Activated B cell treated with CpG ODN at 0.5 μM for 24 hours (primary cell): Measurements from ENCODE around the gene GIPC2. TPM values are rescaled to one million over a fixed set of nuclear protein-coding genes. Genes with fewer than 3 reads are reported as not detected.

ENCODE experiments used
- ATAC-seq: fragments of 200-7000 bp; cut with Tn5 transposase; one replicate; pipeline ENCODE4 v1.10.0; 2021; ENCODE audit warnings: low read depth, mild to moderate bottlenecking, moderate library complexity
- CTCF ChIA-PET: fragments of 350-600 bp; sonication (Branson Sonifier 250); formaldehyde crosslinking; loops from one replicate; lab custom pipeline; 2021; ENCODE audit warnings: antibody characterized with exemption; lab: Charles Lee
- POLR2A ChIA-PET: fragments of 350-600 bp; sonication (Branson Sonifier 250); formaldehyde crosslinking; loops from one replicate; lab custom pipeline; 2021; ENCODE audit warnings: antibody characterized with exemption; lab: Charles Lee
- DNase-seq: peaks from one replicate; pipeline ENCODE4 v3.0.0; 2022
- H3K27ac Mint-ChIP-seq: one replicate; pipeline ENCODE4 v1.8.0; 2020; ENCODE audit warnings: mixed read lengths
- H3K27me3 Mint-ChIP-seq: one replicate; pipeline ENCODE4 v1.8.0; 2021; ENCODE audit warnings: mixed read lengths
- H3K36me3 Mint-ChIP-seq: one replicate; pipeline ENCODE4 v1.8.0; 2021; ENCODE audit warnings: low read depth, mixed read lengths
- H3K4me1 Mint-ChIP-seq: one replicate; pipeline ENCODE4 v1.8.0; 2021; ENCODE audit warnings: mixed read lengths
- H3K4me3 Mint-ChIP-seq: one replicate; pipeline ENCODE4 v1.8.0; 2020; ENCODE audit warnings: mild to moderate bottlenecking, mixed read lengths
- H3K9me3 Mint-ChIP-seq: one replicate; pipeline ENCODE4 v1.8.0; 2020; ENCODE audit warnings: mixed read lengths
- intact Hi-C: fragments of 100-400 bp; cut with micrococcal nuclease; formaldehyde crosslinking; loops from one replicate; pipeline ENCODE4 v1.15.1; 2024
- total RNA-seq: library from RNA; stranded (reverse); gene quantifications from 2 replicates; pipeline ENCODE4 v1.2.3, GENCODE V29; 2022
- TF ChIP-seq, protein P1 (sequence below): fragments of 200-600 bp; IDR thresholded peaks from one replicate; pipeline ENCODE4 v1.8.0; 2022; ENCODE audit warnings: antibody characterized with exemption, mild to moderate bottlenecking

The GIPC2 gene
- total RNA-seq, 1 donor from 2014 or later: not detected

DNA sequence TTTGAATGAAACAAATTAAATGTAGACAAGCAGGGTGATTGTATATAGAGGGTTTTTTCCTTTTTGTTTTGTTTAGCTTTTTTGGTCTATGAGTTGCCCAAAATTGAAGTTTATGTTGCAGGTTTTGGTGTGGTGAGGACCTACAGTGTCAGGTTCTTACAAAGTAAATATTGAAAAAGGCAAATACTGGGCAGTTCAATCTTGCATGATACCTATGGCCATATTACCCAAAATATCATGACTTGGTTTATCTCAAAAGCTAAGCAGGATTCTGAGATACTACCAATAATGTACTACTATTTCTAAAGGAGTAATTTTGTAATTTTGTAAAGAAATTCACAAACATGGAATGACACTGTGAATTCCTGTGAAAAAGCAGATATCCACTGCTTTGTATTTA lies 39.2 kb upstream of the GIPC2 start:
- ChIA-PET POLR2A (interaction anchor here (1.2 to 7.2 kb wide), 2 partner anchors 28 to 324 kb away, joined by 6 to 355 read pairs; partner anchors contain the start of genes FUBP1 and ZZZ3), CTCF (no interaction called here)
- Mint-ChIP-seq H3K27me3 (peaks cover 2% of the 10 kb centered on the region), H3K27ac (no peak overlapping the region), H3K4me1 (peaks cover 51% of the 10 kb centered on the region), H3K4me3 (no peak overlapping the region), H3K9me3 (no peaks in the 10 kb centered on the region), H3K36me3 (peaks cover 7% of the 10 kb centered on the region)
- ATAC-seq (no peak), DNase-seq (no peak)
- intact Hi-C loops: loop anchor here (10.0 kb wide), 2 partner anchors 792 to 1932 kb away; partner anchors contain the start of genes PIGK and ST6GALNAC3
- TF ChIP-seq, protein P1, sequence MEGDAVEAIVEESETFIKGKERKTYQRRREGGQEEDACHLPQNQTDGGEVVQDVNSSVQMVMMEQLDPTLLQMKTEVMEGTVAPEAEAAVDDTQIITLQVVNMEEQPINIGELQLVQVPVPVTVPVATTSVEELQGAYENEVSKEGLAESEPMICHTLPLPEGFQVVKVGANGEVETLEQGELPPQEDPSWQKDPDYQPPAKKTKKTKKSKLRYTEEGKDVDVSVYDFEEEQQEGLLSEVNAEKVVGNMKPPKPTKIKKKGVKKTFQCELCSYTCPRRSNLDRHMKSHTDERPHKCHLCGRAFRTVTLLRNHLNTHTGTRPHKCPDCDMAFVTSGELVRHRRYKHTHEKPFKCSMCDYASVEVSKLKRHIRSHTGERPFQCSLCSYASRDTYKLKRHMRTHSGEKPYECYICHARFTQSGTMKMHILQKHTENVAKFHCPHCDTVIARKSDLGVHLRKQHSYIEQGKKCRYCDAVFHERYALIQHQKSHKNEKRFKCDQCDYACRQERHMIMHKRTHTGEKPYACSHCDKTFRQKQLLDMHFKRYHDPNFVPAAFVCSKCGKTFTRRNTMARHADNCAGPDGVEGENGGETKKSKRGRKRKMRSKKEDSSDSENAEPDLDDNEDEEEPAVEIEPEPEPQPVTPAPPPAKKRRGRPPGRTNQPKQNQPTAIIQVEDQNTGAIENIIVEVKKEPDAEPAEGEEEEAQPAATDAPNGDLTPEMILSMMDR: no peak

DNA sequence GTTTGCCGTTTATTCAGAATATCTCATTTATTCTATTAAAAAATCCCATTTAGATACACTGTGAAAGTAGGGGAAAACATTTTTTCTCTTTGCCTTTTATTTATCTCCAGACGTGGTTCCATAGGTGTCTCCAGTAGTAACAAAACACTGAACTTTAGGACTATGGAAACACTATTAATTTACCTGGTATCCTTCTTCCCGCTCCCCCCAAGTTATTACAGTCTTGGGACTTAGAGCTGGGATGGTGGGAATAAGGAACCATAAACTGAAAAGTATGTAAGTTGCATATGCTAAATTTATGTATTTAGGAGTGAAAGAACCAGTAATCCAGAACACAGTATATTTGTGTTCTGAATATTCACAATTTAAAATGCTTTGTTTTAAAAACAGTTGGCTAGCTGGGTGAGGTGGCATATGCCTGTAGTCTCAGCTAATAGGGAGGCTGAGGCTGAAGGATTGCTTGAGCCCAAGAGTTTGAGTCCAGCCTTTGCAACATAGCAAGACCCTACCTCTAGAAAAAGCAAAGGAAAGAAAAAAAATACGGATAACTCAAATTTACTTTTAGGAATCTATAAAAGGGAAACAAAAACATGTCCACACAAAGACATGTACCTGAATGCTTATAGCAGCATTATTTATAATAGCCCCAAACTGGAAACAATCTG lies 38.0 kb upstream of the GIPC2 start:
- intact Hi-C loops: loop anchor here (10.0 kb wide), 2 partner anchors 793 to 1933 kb away; partner anchors contain the start of genes PIGK and ST6GALNAC3
- Mint-ChIP-seq H3K4me3 (no peak overlapping the region), H3K36me3 (peaks cover 7% of the 10 kb centered on the region), H3K27me3 (peaks cover 2% of the 10 kb centered on the region), H3K27ac (no peak overlapping the region), H3K4me1 (peaks cover 50% of the 10 kb centered on the region), H3K9me3 (no peaks in the 10 kb centered on the region)
- CTCF ChIA-PET: no interaction called here
- DNase-seq (no peak), ATAC-seq (no peak)
- POLR2A ChIA-PET: no interaction called here
- TF ChIP-seq, protein P1: no peak

DNA sequence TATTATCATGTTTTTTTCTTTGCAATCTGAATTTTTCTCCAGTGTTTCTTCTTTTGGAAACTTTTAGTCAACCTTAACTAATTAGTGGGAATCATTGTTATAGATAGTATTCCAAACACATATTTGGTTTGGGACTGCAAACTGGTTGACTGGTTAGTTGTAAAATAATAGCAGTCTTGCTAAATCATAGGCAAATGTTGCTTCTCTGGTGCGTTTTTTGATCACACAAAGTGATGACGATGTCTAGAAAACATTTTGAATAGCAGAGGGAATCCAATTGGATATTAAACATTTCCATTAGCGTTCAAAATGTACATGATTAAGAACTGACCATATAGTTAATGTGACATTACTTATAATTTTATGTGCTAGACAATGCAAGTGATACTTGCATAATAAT lies 36.5 kb upstream of the GIPC2 start:
- peaks cover 16% of the 10 kb centered on the region for H3K36me3 Mint-ChIP-seq
- H3K4me3 Mint-ChIP-seq: no peak overlapping the region
- no peaks in the 10 kb centered on the region for H3K9me3 Mint-ChIP-seq
- POLR2A ChIA-PET: no interaction called here
- intact Hi-C loops: loop anchor here (10.0 kb wide), 2 partner anchors 794 to 1934 kb away; partner anchors contain the start of genes PIGK and ST6GALNAC3
- CTCF ChIA-PET: no interaction called here
- H3K4me1 Mint-ChIP-seq: peaks cover 38% of the 10 kb centered on the region
- no peak for DNase-seq
- ATAC-seq: no peak
- TF ChIP-seq, protein P1: no peak
- no peak overlapping the region for H3K27ac Mint-ChIP-seq
- H3K27me3 Mint-ChIP-seq: peaks cover 2% of the 10 kb centered on the region

DNA sequence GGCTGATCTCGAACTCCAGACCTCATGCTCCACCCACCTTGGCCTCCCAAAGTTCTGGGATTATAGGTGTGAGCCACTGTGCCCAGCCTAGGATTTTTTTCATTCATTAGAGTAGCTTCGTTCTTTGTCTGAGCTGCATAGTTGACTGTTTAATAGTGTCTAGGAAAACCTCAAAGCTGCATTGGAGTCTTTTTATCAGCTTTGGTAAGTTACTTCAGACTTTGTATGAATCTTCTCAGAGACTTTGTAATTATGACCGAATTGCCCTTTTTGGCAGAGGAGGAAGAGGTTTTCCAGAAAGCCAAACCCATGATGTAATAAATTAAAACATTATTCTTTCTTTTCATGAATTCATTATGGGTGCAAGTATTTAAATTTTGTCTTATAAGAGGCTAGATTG lies 35.9 kb upstream of the GIPC2 start:
- POLR2A ChIA-PET: interaction anchor here (0.6 kb wide), 1 partner anchor 23 kb away, joined by 4 read pairs; no protein-coding TSS in a partner anchor

DNA sequence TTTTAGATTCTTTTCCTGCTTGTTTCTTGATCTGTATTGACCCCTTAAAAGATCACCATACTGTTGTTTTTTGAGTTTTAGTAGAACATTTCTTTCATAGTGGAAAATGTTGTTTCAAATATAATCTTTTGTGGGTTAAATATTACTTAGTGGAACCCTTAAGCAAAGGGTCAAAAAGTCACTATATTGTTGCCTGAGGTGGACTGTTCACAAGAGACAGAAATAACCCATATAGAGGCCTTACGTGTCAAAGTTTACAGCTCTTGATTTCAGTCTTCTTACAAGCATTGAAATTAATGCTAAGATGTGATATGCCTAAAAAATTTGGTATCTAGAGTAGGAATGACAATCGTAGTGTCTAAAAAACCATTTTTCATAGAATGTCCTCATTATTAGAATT lies 34.7 kb upstream of the GIPC2 start:
- DNase-seq (no peak), ATAC-seq (no peak)
- Mint-ChIP-seq H3K27ac (no peak overlapping the region), H3K4me1 (peaks cover 23% of the 10 kb centered on the region), H3K9me3 (no peaks in the 10 kb centered on the region), H3K4me3 (no peak overlapping the region), H3K36me3 (peaks cover 14% of the 10 kb centered on the region), H3K27me3 (no peaks in the 10 kb centered on the region)
- ChIA-PET POLR2A (no interaction called here), CTCF (no interaction called here)
- TF ChIP-seq, protein P1: no peak
- intact Hi-C loops: no loop called here

More for the DNA sequence above, 35.9 kb upstream of the GIPC2 start:
- H3K27me3 Mint-ChIP-seq: no peaks in the 10 kb centered on the region
- intact Hi-C loops: loop anchor here (10.0 kb wide), 2 partner anchors 795 to 1935 kb away; partner anchors contain the start of genes PIGK and ST6GALNAC3
- CTCF ChIA-PET: interaction anchor here (0.6 kb wide), 1 partner anchor 13 kb away, joined by 3 read pairs; no protein-coding TSS in a partner anchor
- ATAC-seq: no peak
- no peak for DNase-seq
- no peak overlapping the region for H3K27ac Mint-ChIP-seq
- peaks cover 12% of the 10 kb centered on the region for H3K36me3 Mint-ChIP-seq
- no peak overlapping the region for H3K4me3 Mint-ChIP-seq
- H3K9me3 Mint-ChIP-seq: no peaks in the 10 kb centered on the region
- TF ChIP-seq, protein P1: no peak
- H3K4me1 Mint-ChIP-seq: peaks cover 32% of the 10 kb centered on the region
